HT-29 (cell line): ENCODE measurements around the gene DZIP1L. TPM values are rescaled to one million over a fixed set of nuclear protein-coding genes. Genes with fewer than 3 reads are reported as not detected.
"Not testable (repeated sequence)": the region's sequence is repeated elsewhere in the genome, so short reads cannot be mapped to it uniquely, and the experiment has no call there.

ENCODE experiments used
- DNase-seq: peaks from one replicate; pipeline ENCODE4 v3.0.0-alpha.2; 2015; ENCODE audit warnings: low spot score
- total RNA-seq: library from RNA; depleted of rRNA; stranded (reverse); fragments of >200 nt; shearing (Covaris generic); gene quantifications from 2 replicates; pipeline ENCODE4 v1.2.3, GENCODE V29; 2014; rRNA removed

The DZIP1L gene
- not detected in 2 replicates for total RNA-seq

- DNase-seq = peak; percentile 35
Measured at GRCh38 chr3:138114988-138115971, at the start of gene DZIP1L. Gene DZIP1L (minus strand): TSS chr3:138115608. CDS start chr3:138103971, 11,637 bp downstream.

- no peak for DNase-seq
Measured at GRCh38 chr3:138165061-138165460, 49.7 kb upstream of the DZIP1L start.

- DNase-seq = no peak
Measured at GRCh38 chr3:138157743-138158142, 42.3 kb upstream of the DZIP1L start.

GRCh38 chr3:138154534-138154933 is 39.1 kb upstream of the DZIP1L start:
- DNase-seq = no peak

GRCh38 chr3:138148503-138148902 is 33.1 kb upstream of the DZIP1L start:
- no peak for DNase-seq

GRCh38 chr3:138142181-138142580 is 26.8 kb upstream of the DZIP1L start:
- not testable (repeated sequence) for DNase-seq

- DNase-seq = no peak
Measured at GRCh38 chr3:138140940-138141339, 25.5 kb upstream of the DZIP1L start.

- no peak for DNase-seq
Measured at GRCh38 chr3:138139691-138140090, 24.3 kb upstream of the DZIP1L start.

- no peak for DNase-seq
Measured at GRCh38 chr3:138137861-138138260, 22.5 kb upstream of the DZIP1L start.

- DNase-seq = no peak
Measured at GRCh38 chr3:138136201-138136600, 20.8 kb upstream of the DZIP1L start.

- no peak for DNase-seq
Measured at GRCh38 chr3:138135833-138136194, 20.4 kb upstream of the DZIP1L start.

- no peak for DNase-seq
Measured at GRCh38 chr3:138135146-138135832, 19.9 kb upstream of the DZIP1L start.

- DNase-seq = no peak
Measured at GRCh38 chr3:138132239-138132638, 16.8 kb upstream of the DZIP1L start, which contains the start of gene A4GNT. Gene A4GNT (minus strand): TSS chr3:138132390. CDS start chr3:138131256, 1,134 bp downstream.

- DNase-seq = no peak
Measured at GRCh38 chr3:138127636-138128365, 12.4 kb upstream of the DZIP1L start.

GRCh38 chr3:138125548-138126221 is 10.3 kb upstream of the DZIP1L start:
- DNase-seq = no peak

GRCh38 chr3:138124706-138125355 is 9.4 kb upstream of the DZIP1L start:
- DNase-seq = no peak

- DNase-seq = no peak
Measured at GRCh38 chr3:138124188-138124587, 8.8 kb upstream of the DZIP1L start.

- DNase-seq = no peak
Measured at GRCh38 chr3:138119423-138119766, 4.0 kb upstream of the DZIP1L start.

- DNase-seq = peak; percentile 85
Measured at GRCh38 chr3:138118612-138119422, 3.4 kb upstream of the DZIP1L start.

- no peak for DNase-seq
Measured at GRCh38 chr3:138114431-138114918, 933 bp downstream of the DZIP1L start.
